HG03460 (cell line): Measurements from ENCODE around the gene IGFALS.

ENCODE experiments used
- ATAC-seq: cut with Tn5 transposase; IDR thresholded peaks from one replicate; pipeline ENCODE4 v1.9.1; 2021; ENCODE audit not compliant: unreplicated experiment

Gene IGFALS

GRCh38 chr16:1790611-1791255 lies 2.8 kb downstream of the IGFALS start:
- ATAC-seq = no peak

- no peak for ATAC-seq
Measured at GRCh38 chr16:1790261-1790610, 3.3 kb downstream of the IGFALS start.

DNA sequence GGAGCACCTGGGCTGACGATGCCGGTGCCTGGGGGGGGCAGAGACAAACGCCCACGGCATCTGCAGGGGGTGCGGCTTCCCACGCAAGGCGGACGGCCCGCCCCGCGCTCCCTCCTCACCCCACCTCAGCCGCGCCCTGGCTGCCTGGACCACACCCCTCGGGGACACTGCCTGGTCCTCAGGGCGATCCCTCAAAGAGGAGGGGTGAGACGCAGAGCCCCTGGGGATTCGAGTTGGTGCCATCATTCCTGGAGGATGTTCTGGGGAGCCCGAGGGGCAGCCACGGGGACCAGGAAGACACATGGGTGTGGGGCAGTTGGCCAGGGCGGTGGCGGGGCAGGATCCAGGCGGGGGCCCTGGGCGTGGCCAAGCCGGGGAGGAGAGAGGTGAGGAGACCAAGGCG lies 3.9 kb downstream of the IGFALS start:
- no peak for ATAC-seq

DNA sequence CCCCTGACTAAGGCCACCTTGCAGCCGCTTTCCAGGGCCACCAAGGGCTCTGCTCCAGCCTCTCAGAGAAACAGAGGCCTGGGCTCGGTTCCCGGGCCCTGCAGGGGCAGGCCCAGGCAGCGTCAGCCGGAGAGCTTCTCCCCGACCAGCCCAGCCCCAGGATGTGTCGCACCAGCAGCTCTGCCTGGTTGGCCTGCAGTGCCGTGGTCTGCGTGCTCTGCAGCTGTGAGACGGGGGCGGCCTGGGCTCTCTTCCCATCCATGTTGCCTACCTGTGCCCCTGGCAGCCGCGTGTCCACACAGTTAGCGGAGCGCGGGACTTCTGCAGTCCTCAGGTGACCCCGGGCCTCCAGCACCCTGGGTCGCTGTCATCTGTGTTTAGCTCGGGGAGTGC lies 4.8 kb downstream of the IGFALS start:
- no peak for ATAC-seq

GRCh38 chr16:1788095-1788707 lies 5.3 kb downstream of the IGFALS start:
- ATAC-seq = no peak

DNA sequence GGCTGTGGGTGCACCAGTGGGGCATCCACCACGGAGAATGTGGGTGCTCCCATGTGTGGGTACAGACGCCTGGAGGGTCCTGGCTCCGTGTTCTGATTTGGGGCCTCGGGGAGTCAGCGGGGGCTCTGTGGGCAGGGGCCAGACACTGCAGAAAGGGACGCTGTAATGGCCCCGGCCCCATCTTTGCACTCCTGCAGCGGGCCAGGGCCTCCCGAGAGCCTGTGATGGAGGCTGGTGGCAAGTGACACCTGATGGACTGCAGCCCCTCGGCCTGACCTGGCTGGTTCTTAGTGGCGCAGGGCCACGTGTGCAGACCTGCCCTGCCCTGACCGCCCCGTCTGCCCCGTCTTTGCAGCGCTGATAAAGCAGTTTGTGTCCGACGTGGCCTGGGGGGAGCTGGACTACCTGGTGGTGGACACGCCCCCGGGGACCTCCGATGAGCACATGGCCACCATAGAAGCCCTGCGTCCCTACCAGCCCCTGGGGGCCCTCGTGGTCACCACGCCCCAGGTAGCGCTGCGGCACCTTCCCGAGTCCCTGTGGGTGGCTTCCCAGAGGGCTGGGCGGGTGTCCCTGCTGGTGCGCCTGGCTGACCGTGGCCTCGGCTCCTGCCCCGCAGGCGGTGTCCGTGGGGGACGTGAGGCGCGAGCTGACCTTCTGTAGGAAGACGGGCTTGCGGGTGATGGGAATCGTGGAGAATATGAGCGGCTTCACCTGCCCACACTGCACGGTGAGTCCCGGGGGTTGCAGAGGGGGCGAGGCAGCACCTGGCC lies 6.0 kb downstream of the IGFALS start:
- no peak for ATAC-seq

DNA sequence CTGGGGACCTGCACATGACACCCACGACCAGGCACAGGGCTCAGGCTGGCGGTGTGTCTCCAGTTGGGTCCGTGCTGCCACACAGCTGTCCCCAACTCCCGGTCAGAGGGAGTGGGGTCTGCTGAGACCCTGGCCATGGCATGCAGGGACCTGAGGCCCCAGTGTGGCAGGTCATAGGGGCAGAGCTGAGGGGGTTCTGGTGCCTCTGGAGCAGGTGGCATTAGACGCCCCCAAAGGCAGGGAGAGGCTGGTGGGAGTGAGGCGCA lies 6.5 kb downstream of the IGFALS start:
- no peak for ATAC-seq

DNA sequence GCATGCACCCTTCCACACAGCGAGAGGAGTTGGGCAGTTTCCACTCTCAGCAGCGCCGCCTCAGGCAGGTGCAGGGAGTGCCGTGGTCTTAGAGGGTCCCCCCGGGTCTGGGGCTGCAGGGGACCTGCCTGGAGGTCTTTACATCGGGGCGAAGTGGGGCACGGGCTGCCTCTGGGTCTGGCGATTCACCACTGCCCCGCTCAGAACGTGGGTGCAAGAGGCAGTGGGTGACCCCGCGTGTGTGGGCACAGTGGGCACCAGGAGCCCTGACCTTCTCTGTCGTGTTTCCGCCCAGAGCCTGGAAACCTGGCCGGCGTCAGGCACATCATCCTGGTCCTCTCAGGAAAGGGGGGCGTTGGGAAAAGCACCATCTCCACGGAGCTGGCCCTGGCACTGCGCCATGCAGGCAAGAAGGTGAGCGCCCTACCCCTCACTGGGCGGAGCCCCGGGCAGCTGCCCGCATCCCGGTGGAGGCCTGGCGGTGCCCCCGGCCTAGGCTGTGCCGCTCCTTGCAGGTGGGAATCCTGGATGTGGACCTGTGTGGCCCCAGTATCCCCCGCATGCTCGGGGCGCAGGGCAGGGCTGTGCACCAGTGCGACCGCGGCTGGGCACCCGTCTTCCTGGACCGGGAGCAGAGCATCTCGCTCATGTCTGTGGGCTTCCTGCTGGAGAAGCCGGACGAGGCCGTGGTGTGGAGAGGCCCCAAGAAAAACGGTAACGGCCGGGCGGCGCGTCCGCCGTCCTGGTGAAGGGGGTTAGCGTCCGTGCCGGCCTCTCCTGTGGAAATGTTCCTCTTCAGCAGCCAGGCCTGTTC lies 7.1 kb downstream of the IGFALS start:
- no peak for ATAC-seq

DNA sequence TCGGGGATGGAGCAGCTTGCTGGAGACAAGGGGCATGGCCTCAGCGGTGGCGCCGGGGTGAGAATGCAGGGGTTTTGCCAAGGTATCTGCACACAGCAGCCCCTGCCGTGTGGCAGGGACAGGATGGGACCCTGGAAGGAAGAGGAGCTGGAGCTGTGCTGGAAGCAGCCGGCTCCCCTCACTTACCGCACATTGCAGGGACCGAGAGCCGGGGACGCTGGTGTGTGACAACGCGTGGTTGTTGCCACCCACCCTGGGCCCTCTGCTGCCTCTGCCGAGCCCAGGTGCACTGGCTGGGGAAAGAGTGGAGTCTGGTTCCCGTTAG lies 7.7 kb downstream of the IGFALS start:
- ATAC-seq = no peak

DNA sequence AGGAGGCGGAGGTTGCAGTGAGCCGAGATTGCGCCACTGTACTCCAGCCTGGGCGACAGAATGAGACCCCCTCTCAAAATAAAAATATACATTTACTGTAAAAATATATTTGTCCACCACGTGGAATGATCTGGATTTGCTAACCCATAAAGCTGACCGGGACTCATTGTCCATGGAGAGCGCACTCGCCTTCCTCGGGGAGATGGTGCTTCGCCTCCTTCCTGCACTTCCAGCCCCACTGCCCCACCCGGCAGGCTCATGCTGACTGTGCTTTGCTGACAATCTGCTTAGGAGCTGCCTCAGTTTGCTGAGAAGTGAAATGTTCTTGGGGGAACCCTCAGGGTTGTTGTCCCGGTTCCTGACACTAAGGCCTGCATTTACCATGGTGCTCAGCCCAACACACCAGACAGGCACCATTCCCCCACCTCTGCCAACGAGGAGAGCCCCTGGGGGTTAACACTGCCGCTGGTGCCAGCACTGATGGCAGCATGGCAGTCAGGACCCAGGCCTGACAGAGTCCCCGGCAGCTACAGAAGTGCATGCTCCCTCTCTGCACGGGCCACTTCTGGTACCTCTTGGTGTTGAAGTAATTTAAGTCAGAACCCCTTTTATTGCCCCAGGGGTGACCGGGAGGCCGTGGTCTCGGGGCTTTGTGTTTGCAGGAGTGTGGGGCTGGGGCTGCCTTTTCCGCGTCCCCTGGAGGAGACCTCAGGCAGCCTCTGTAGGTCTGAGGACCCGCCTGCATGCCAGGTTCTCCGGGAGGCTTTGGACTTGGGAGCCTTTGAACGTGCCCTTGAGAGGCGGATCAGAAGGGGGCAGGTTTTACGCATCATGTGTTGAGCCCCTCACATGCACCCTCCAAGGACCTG lies 8.3 kb downstream of the IGFALS start:
- ATAC-seq = no peak

- peak; percentile 85 for ATAC-seq
Measured at GRCh38 chr16:1782408-1783264, 10.9 kb downstream of the IGFALS start, which contains the start of the genes NUBP2 and SPSB3. NUBP2 (plus strand) TSS chr16:1782960; CDS start chr16:1783021, 61 bp downstream. SPSB3 (minus strand) TSS chr16:1782571; CDS start chr16:1781483, 1,088 bp downstream.

- ATAC-seq = peak; percentile 0
Measured at GRCh38 chr16:1781758-1782407, 11.6 kb downstream of the IGFALS start.

DNA sequence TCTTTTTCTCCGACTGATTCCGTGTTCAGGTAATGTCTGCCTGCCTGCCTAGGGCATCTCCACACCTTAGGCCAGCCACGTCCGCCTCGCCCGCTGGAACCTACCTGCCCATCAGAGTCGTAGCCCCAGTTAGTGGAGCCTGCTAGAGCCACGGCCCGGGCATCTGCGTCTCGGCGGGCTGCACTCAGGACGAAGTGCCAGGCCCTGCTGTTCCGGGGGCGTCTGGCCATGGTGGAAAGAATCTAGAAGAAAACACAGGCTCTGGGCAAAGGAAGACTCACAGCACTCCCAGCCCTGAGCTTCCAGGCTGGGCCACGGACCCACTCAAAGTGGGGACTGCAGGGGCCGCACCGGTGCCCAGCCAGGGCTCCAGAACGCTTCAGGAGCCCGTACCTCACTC lies 12.3 kb downstream of the IGFALS start:
- ATAC-seq = no peak

DNA sequence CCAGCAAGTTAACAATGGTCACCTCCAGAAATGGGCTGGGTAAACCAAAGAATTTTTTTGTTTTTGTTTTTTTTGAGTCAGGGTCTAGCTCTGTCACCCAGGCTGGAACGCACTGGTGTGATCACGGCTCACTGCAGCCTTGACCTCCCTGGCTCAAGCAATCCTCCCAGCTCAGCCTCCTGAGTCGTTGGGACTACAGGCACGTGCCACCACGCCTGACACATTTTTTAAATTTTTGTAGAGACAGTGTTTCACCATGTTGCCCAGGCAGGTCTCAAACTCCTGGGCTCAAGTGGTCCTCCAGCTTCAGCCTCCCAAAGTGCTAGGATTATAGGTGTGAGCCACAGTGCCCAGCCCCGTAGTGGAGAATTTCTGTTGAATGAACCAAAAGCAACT lies 12.8 kb downstream of the IGFALS start:
- no peak for ATAC-seq

- ATAC-seq = no peak
Measured at GRCh38 chr16:1779741-1780676, 13.5 kb downstream of the IGFALS start.

DNA sequence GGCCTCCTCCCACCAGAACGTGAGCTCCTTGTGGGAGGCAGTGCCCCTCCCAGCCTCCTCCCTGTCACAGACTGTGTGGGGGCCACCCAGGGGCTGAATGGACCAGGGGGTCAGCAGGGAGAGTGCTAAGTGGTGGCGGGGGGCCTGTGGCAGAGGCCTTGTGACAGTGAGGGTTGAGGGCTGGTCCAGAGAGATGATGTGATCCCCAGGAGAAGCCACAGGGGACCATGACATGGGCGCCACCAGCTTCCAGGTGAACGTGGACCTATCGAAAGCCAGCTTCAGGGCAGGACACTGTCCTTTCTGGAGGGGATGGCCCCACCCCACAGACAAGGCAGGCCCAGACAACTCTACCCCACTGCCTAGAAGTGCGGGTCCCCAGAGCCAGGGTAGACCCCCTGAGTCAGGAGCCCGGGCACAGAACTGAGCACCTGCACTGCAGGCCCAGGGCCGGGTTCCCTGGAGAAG lies 14.2 kb downstream of the IGFALS start:
- ATAC-seq = no peak

DNA sequence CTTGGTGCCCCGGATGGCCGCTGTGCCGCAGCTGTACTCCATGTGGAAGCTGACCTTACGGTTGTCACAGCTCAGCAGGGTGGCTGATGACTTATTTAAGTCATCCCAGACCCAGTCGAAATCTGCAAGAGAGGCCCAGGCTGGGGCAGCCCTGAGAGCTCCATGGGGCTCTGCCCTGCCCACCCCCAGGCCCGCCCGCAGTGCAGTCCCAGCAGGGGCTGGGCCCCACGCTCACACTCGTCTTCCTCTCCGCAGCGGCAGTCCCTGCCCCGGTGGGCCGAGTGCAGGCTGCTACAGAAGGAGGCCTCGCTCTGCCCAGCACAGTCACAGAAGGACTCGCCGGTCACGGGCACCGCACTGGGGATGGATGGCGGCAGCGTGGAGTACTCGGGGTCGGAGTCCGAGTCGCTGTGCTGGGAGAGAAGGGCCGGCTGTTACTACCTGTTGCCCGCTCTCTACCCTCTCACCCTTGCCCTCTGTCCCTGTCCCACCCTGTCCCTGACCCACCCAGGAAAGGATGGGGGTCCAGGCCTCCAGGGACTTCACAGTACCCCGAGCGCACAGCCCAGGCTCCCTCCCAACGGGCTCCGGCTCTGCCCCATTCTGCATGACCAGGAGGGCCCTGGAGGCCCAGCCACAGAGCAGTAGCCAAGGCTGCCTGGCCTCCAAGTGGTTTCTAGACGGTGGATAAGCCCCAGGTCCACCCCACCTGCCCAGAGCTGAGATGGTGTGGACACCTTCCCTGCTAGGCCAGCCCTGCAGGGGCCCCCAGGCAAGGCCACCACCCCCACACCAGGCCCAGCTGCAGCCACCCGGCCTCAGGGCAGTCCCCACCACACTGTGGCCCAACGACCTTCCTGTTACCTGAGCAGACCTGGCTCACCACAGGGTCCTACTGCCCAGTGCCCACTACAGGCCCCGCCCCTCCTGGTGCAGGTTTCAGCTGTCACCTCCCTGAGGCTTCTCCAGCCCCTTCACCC lies 15.0 kb downstream of the IGFALS start:
- ATAC-seq = no peak
